ENCODE results near the gene HAO1.

HAO1 gene

DNA sequence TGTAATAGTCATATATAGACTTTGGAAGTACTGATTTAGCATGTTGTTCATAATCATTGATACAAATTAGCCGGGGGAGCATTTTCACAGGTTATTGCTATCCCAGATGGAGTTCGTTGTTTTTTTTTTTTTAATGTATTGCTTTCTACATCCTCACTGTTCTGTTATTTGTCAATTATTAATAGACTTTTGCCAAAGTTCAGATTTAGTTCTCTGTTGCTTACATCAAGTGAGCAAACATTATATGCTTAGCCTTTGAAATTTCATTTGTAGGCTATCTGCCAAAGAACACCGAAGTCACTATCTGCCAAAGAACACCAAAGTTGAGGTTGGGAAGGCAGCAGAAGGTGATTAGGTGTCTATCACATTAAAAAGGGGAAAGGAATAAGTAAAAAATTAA, at the start of gene HAO1:
Gene HAO1, minus strand, starts transcription at position 118 of the 400 bp plus-strand sequence. Its CDS starts 36 bp downstream, at position 82.
- Histone ChIP-seq H3K4me2 (ENCODE audit: low read depth, low read length) (no peak within 1 kb of the TSS), H3F3A (ENCODE audit: insufficient read depth, low read length) (no peaks in the 10 kb centered on the region), H2AFZ (ENCODE audit: low read length) (no peak within 1 kb of the TSS), H3K36me3 (replicated peaks; ENCODE audit: insufficient read depth, low read length) (no peaks in the 10 kb centered on the region), H3K4me1 (ENCODE audit: low read length) (peaks cover 8% of the 10 kb centered on the region; the same call in 1 of the 2 replicates), H3K79me2 (ENCODE audit: low read length) (no peaks in the 10 kb centered on the region), H3K27ac (ENCODE audit: low read length) (no peak within 1 kb of the TSS), H3K4me3 (ENCODE audit: low read length) (no peak within 1 kb of the TSS), H3K9ac (ENCODE audit: low read length) (no peak within 1 kb of the TSS), H3K9me3 (replicated peaks; ENCODE audit: insufficient read depth, low read length) (no peaks in the 10 kb centered on the region), H4K20me1 (ENCODE audit: insufficient read depth, low read length) (no peaks in the 10 kb centered on the region), H3K9me2 (replicated peaks; ENCODE audit: insufficient read depth, low read length) (no peaks in the 10 kb centered on the region), H3K27me3 (replicated peaks; ENCODE audit: insufficient read depth, low read length) (no peaks in the 10 kb centered on the region)
- DNase-seq: no peak
- TF ChIP-seq CTCF (IDR thresholded peaks at IDR 0.05; ENCODE audit: low read length): no peak
- no peak for TF ChIP-seq EZH2phosphoT487 (IDR thresholded peaks at IDR 0.05; ENCODE audit: low read length)
- TF ChIP-seq EZH2 (optimal IDR thresholded peaks at IDR 0.05; ENCODE audit: low read depth, low read length): no peak

- no peak for TF ChIP-seq CTCF (IDR thresholded peaks at IDR 0.05; ENCODE audit: low read length)
- TF ChIP-seq EZH2 (optimal IDR thresholded peaks at IDR 0.05; ENCODE audit: low read depth, low read length): no peak
- TF ChIP-seq EZH2phosphoT487 (IDR thresholded peaks at IDR 0.05; ENCODE audit: low read length): no peak
- no peak for DNase-seq
- no peak overlapping the region for H3K9ac ChIP-seq (ENCODE audit: low read length)
- no peaks in the 10 kb centered on the region for H3K36me3 ChIP-seq (replicated peaks; ENCODE audit: insufficient read depth, low read length)
- no peaks in the 10 kb centered on the region for H3K27me3 ChIP-seq (replicated peaks; ENCODE audit: insufficient read depth, low read length)
- H3F3A ChIP-seq (ENCODE audit: insufficient read depth, low read length): no peaks in the 10 kb centered on the region
- no peaks in the 10 kb centered on the region for H3K4me1 ChIP-seq (ENCODE audit: low read length)
- H3K9me2 ChIP-seq (replicated peaks; ENCODE audit: insufficient read depth, low read length): no peaks in the 10 kb centered on the region
- H3K4me2 ChIP-seq (ENCODE audit: low read depth, low read length): no peak overlapping the region
- no peaks in the 10 kb centered on the region for H3K9me3 ChIP-seq (replicated peaks; ENCODE audit: insufficient read depth, low read length)
- H3K4me3 ChIP-seq (ENCODE audit: low read length): no peak overlapping the region
- no peak overlapping the region for H2AFZ ChIP-seq (ENCODE audit: low read length)
- no peaks in the 10 kb centered on the region for H3K79me2 ChIP-seq (ENCODE audit: low read length)
- no peak overlapping the region for H3K27ac ChIP-seq (ENCODE audit: low read length)
- H4K20me1 ChIP-seq (ENCODE audit: insufficient read depth, low read length): no peaks in the 10 kb centered on the region
Measured at GRCh38 chr20:7989379-7989778, 49.1 kb upstream of the HAO1 start.

- Histone ChIP-seq H3K27me3 (replicated peaks; ENCODE audit: insufficient read depth, low read length) (no peaks in the 10 kb centered on the region), H3F3A (ENCODE audit: insufficient read depth, low read length) (no peaks in the 10 kb centered on the region), H3K9me3 (replicated peaks; ENCODE audit: insufficient read depth, low read length) (no peaks in the 10 kb centered on the region), H3K27ac (ENCODE audit: low read length) (no peak overlapping the region), H3K9ac (ENCODE audit: low read length) (no peak overlapping the region), H3K4me1 (ENCODE audit: low read length) (no peaks in the 10 kb centered on the region), H3K79me2 (ENCODE audit: low read length) (no peaks in the 10 kb centered on the region), H3K4me2 (ENCODE audit: low read depth, low read length) (no peak overlapping the region), H4K20me1 (ENCODE audit: insufficient read depth, low read length) (no peaks in the 10 kb centered on the region), H3K4me3 (ENCODE audit: low read length) (no peak overlapping the region), H3K36me3 (replicated peaks; ENCODE audit: insufficient read depth, low read length) (no peaks in the 10 kb centered on the region), H2AFZ (ENCODE audit: low read length) (no peak overlapping the region), H3K9me2 (replicated peaks; ENCODE audit: insufficient read depth, low read length) (no peaks in the 10 kb centered on the region)
- no peak for DNase-seq
- TF ChIP-seq CTCF (IDR thresholded peaks at IDR 0.05; ENCODE audit: low read length): no peak
Measured at GRCh38 chr20:7985916-7986315, 45.7 kb upstream of the HAO1 start.

All from MM.1S (cell line).